Bladder microvascular endothelial cell (primary cell): Measurements from ENCODE around the gene ELF2. TPM values are rescaled to one million over a fixed set of nuclear protein-coding genes. Genes with fewer than 3 reads are reported as not detected.

Source experiments
- total RNA-seq: library from RNA; depleted of rRNA; stranded (reverse); fragments of >200 nt; gene quantifications from 2 replicates; pipeline ENCODE4 v1.2.3, GENCODE V29; 2014

ELF2 gene
- 36.4 and 45.1 TPM in 2 replicates for total RNA-seq

DNA sequence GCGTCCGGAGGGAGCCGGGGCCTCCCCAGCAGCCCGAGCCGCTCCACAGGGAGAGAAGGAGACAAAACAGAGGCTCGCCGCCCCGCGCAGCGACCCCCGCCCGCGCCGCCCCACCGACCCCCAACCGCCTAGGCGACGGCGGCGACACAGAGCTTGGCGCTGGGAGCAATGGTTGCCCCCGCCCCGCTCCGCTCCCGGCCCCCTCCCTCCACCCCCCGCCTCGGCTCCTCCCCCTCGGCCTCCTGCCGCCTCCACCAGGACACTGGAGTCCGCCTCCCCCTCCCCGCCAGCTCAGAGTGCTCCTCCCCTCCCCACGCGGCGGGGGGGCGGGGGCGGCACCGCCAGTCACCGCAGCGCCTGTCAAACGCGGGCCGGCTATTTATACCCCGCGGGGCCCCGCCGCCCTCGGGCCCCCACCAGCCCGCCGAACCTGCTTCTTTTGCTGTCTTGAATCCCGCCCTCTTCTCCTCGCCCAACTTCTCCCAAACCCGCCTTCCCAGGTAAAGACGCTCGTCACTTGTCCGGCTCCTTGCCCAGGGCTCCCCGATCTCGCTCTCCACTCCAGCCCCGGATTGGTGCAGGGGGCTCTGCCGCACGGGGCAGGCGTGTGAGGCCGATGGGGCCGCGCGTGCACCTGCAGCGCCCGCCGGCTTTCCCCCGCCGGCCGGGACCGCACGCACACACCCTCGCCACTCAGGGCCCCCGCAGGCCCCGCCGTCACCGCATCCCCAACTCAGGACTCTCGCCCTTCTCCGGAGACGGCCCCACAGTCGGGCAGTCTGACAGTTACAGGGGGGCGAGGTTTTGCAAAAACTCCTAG lies at the start of gene ELF2:
ELF2 (minus strand) TSS at position 170 of the 820 bp plus-strand sequence. CDS start 39,517 bp downstream, outside the sequence.

DNA sequence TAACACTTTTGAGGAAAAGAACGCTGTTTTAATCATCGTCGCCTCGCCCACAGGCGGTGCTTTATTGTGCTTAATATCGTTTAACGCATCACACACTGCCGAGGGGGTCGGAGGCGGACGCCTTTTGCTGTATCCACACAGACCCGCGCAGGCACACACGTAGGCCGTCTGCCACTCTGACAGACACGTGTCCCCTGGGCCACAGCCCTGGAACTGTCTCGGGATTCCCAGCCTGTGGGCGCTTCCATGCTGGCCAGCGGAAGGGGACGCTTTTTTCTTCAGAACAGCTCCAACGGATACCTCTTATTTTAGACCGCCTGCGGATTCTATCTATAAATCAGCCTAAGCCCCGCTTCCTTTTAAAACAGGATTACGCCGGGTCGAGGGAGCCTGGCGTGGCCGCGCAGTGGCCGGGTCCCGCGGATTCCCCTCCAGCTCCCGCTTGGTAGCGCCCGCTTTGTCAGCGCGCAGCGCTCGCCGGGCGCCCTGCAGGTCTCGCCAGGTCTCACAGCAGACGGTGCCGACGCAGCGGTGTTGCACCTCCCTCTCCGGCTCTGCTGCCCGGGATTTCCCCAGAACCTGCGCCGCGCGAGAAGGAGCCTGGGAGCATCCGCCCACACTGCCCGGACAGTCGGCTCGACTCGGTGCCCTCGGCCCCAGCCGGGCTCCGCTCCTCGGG lies 161.6 kb downstream of the ELF2 start, which contains the start of gene NOCT:
NOCT (plus strand) TSS at position 513 of the 679 bp plus-strand sequence. CDS start 201 bp downstream, outside the sequence.

Other genes starting within 250 kb of the ELF2 start
- 7.6 and 27.2 TPM in 2 replicates for gene NOCT, start 161.4 kb downstream of the ELF2 start, total RNA-seq
- gene MGARP, start 103.0 kb upstream of the ELF2 start, total RNA-seq, result 0.49 and 0.94 TPM in 2 replicates
- gene NAA15, start 124.3 kb upstream of the ELF2 start, total RNA-seq, result 16.7 and 30.1 TPM in 2 replicates
- 46.4 and 74.5 TPM in 2 replicates for gene NDUFC1, start 125.3 kb upstream of the ELF2 start, total RNA-seq